ENCODE data around the gene NCF2.

Gene NCF2

GRCh38 chr1:183597656-183598347 is 7.5 kb upstream of the NCF2 start:
- no peak for TF ChIP-seq CTCF (IDR thresholded peaks at IDR 0.05; ENCODE audit: control extremely low read depth, extremely low read depth, low read depth, missing control alignments)
- ChIA-PET CTCF (interaction anchor here (1.8 to 2.4 kb wide), 2 partner anchors 11 to 18 kb away, joined by 6 to 16 read pairs; no protein-coding TSS in a partner anchor), POLR2A (no interaction called here)
- no peak for DNase-seq (ENCODE audit: extremely low spot score)

GRCh38 chr1:183596500-183596899 is 6.2 kb upstream of the NCF2 start:
- DNase-seq (ENCODE audit: extremely low spot score): no peak
- ChIA-PET POLR2A (no interaction called here), CTCF (no interaction called here)
- TF ChIP-seq CTCF (IDR thresholded peaks at IDR 0.05; ENCODE audit: control extremely low read depth, extremely low read depth, low read depth, missing control alignments): no peak

- POLR2A ChIA-PET: no interaction called here
- TF ChIP-seq CTCF (IDR thresholded peaks at IDR 0.05; ENCODE audit: control extremely low read depth, extremely low read depth, low read depth, missing control alignments): no peak
- CTCF ChIA-PET: interaction anchor here (0.6 to 1.3 kb wide), 3 partner anchors 9 to 36 kb away, joined by 3 to 4 read pairs (median 3); no protein-coding TSS in a partner anchor
- DNase-seq (ENCODE audit: extremely low spot score): no peak
These were observed 5.3 kb upstream of the NCF2 start for GRCh38 chr1:183595537-183595936.

GRCh38 chr1:183593356-183593755 is 3.1 kb upstream of the NCF2 start:
- CTCF ChIA-PET: interaction anchor here (1.2 to 2.0 kb wide), 4 partner anchors 11 to 28 kb away, joined by 3 to 8 read pairs (median 4); no protein-coding TSS in a partner anchor
- no peak for DNase-seq (ENCODE audit: extremely low spot score)
- TF ChIP-seq CTCF (IDR thresholded peaks at IDR 0.05; ENCODE audit: control extremely low read depth, extremely low read depth, low read depth, missing control alignments): no peak
- POLR2A ChIA-PET: interaction anchor here (1.0 kb wide), 1 partner anchor 9 kb away, joined by 3 read pairs; no protein-coding TSS in a partner anchor

GRCh38 chr1:183592733-183593132 is 2.5 kb upstream of the NCF2 start:
- POLR2A ChIA-PET: no interaction called here
- CTCF ChIA-PET: interaction anchor here (1.2 to 2.0 kb wide), 2 partner anchors 17 to 27 kb away, joined by 3 to 8 read pairs; no protein-coding TSS in a partner anchor
- no peak for TF ChIP-seq CTCF (IDR thresholded peaks at IDR 0.05; ENCODE audit: control extremely low read depth, extremely low read depth, low read depth, missing control alignments)
- no peak for DNase-seq (ENCODE audit: extremely low spot score)

- peak; percentile 56 for DNase-seq (ENCODE audit: extremely low spot score)
- TF ChIP-seq CTCF (IDR thresholded peaks at IDR 0.05; ENCODE audit: control extremely low read depth, extremely low read depth, low read depth, missing control alignments): no peak
- POLR2A ChIA-PET: interaction anchor here (0.7 kb wide), 1 partner anchor 21 kb away, joined by 4 read pairs; no protein-coding TSS in a partner anchor
- CTCF ChIA-PET: interaction anchor here (1.0 to 4.3 kb wide), 7 partner anchors 9 to 33 kb away, joined by 3 to 46 read pairs (median 6); no protein-coding TSS in a partner anchor
These were observed 400 bp downstream of the NCF2 start for GRCh38 chr1:183589874-183590243.
